Stomach (tissue), 4 donors: ENCODE measurements around the gene COA1.

Experiments used
- CTCF ChIP-seq, 7 experiments: fragments of 450-650 bp in 4 of 7; fragments of 200-600 bp in 3 of 7; sonication (generic) in 3 of 7; IDR thresholded peaks; one replicate each; pipeline ENCODE4 v1.5.1; 2016 to 2019; ENCODE audit warnings: antibody characterized with exemption in 7 of 7, control low read depth in 2 of 7, mild to moderate bottlenecking in 1 of 7
- POLR2AphosphoS5 ChIP-seq, 3 donors: sonication (generic); formaldehyde crosslinking; IDR thresholded peaks; one replicate each; pipeline ENCODE4 v1.6.1; 2016; ENCODE audit warnings: antibody characterized with exemption in 3 of 3

- no peak for TF ChIP-seq CTCF (IDR thresholded peaks at IDR 0.05)
- TF ChIP-seq POLR2AphosphoS5 (IDR thresholded peaks at IDR 0.05), result peak; percentile 54 to 90 (median 75)
Measured at GRCh38 chr7:43647673-43648472, 81.5 kb downstream of the COA1 start.
